ENCODE data around the gene RIMS4.

RIMS4 gene

DNA sequence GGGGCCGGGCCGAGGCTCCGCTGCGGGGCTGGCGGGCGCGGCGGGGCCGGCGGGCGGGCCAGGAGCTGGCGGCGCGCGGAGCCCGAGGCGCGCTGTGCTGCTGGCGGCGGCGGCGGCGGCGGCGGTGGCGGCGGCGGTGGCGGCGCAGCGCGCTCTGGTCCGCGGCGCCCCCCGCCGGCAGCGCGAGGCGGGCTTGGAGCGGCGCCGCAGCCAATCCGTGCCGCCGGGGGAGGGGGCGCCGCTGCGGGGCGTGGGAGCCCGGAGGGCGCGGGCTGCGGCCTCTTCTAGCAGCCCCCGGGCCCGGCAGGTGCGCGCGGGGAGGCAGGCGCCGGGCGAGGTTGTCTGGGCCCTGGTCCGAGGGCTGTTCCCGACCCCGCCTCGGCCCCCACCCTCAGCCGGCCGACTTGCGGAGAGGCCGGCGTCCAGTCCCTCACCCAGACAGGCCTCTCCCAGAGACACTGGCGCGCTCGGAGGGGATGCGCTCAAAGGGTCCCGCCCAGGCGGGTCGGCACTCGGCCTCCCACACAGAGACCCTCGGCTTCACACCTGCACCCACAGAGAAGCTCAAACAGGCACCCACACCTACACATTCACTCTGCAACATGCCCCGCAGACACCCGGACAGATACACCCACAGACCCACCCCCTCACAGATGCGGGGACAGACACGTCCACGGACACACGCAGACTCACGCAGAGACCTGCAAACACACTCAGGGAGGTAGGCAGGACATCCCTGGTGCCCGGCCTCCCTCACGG lies at the start of gene RIMS4:
Gene RIMS4, minus strand, starts transcription at position 156 of the 759 bp plus-strand sequence. CDS start 275 bp downstream, outside the sequence.
- Histone ChIP-seq H3K9me3 (ENCODE audit: low read depth, low read length) (no peaks in the 10 kb centered on the region), H3K4me3 (no peak within 1 kb of the TSS)
- DNase-seq (ENCODE audit: low read depth, low spot score) = no peak

DNA sequence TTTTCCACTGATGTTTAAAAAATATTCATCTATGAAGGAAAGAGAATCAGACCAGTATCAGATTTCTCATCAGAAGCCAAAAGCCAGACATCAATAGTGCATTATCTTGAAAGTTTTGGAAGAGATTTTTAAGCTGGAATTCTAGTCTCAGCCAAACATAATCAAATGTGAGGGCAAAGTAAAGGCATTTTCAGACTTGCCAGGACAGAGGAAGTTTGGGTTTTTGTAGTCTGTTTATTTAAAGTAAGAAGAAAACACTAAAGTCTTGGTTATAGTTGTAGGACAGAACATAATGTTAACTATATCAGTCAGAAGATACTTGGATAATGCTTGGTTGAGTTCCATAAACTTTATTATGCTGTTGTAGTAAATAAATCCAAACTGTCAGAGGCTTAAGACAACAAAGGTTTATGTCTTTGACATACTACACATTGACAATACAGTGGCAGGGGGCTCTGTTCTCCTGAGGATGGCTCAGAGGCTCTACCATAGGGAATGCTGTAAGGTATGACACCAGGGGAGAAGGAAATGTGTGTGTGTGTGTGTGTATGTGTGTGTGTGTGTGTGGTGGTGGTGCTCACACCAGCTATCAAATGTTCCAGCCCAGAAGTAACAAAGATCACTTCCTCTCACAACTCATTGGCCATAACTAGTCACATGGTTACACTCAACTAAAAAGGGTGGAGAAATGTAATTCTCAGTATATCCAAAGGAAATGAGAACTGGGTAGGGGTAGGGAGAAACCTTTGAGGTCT lies 48.4 kb upstream of the RIMS4 start:
- TF ChIP-seq FOXP2 (optimal IDR thresholded peaks at IDR 0.05; ENCODE audit: control extremely low read depth, extremely low read length, insufficient read depth) = no peak
- TF ChIP-seq POLR2AphosphoS5 (IDR thresholded peaks at IDR 0.05; ENCODE audit: borderline replicate concordance, low read depth, low read length) = no peak
- TF ChIP-seq EZH2 (IDR thresholded peaks at IDR 0.05) = no peak
- Histone ChIP-seq H3K9ac (ENCODE audit: insufficient read length) (no peak overlapping the region), H3K36me3 (ENCODE audit: insufficient read depth, low read length) (no peaks in the 10 kb centered on the region), H3K27ac (no peak overlapping the region), H3K9me3 (ENCODE audit: low read depth, low read length) (no peaks in the 10 kb centered on the region), H3K4me3 (no peak overlapping the region)
- DNase-seq (ENCODE audit: low read depth, low spot score) = no peak

More for the DNA sequence above, at the start of gene RIMS4:
- Histone ChIP-seq H3K27ac (no peak within 1 kb of the TSS), H3K9ac (ENCODE audit: insufficient read length) (no peak within 1 kb of the TSS), H3K36me3 (ENCODE audit: insufficient read depth, low read length) (no peaks in the 10 kb centered on the region)
- TF ChIP-seq EZH2 (IDR thresholded peaks at IDR 0.05) (no peak), FOXP2 (optimal IDR thresholded peaks at IDR 0.05; ENCODE audit: control extremely low read depth, extremely low read length, insufficient read depth) (no peak), POLR2AphosphoS5 (IDR thresholded peaks at IDR 0.05; ENCODE audit: borderline replicate concordance, low read depth, low read length) (no peak)

DNA sequence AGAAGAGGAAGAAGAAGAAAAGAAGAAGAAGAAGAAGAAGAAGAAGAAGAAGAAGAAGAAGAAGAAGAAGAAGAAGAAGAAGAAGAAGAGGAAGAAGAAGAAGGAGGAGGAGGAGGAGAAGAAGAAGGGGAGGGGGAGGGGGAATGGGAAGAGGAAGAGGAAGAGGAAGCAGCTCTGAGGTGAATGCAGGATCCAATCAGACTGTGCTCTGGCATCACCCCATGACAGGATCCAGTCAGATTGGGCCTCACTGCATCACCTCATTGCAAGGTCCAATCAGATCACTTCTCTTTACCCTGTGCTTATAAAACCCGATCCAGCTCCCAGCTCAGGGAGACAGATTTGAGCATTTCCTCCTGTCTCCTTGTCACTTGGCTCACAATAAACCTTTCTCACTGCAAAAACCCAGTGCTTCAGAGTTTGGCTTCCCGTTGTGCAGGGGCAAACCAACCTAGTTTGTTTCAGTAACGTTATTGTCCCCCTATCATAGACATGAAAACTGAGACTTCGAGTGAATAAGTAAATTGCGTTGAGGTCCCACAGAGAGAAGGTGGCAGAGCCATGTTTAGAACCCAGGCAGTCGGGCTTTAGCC lies 46.6 kb upstream of the RIMS4 start:
- TF ChIP-seq EZH2 (IDR thresholded peaks at IDR 0.05) (no peak), POLR2AphosphoS5 (IDR thresholded peaks at IDR 0.05; ENCODE audit: borderline replicate concordance, low read depth, low read length) (no peak), FOXP2 (optimal IDR thresholded peaks at IDR 0.05; ENCODE audit: control extremely low read depth, extremely low read length, insufficient read depth) (no peak)
- no peaks in the 10 kb centered on the region for H3K36me3 ChIP-seq (ENCODE audit: insufficient read depth, low read length)
- no peaks in the 10 kb centered on the region for H3K9me3 ChIP-seq (ENCODE audit: low read depth, low read length)
- H3K4me3 ChIP-seq = no peak overlapping the region
- no peak overlapping the region for H3K9ac ChIP-seq (ENCODE audit: insufficient read length)
- no peak for DNase-seq (ENCODE audit: low read depth, low spot score)
- no peak overlapping the region for H3K27ac ChIP-seq

DNA sequence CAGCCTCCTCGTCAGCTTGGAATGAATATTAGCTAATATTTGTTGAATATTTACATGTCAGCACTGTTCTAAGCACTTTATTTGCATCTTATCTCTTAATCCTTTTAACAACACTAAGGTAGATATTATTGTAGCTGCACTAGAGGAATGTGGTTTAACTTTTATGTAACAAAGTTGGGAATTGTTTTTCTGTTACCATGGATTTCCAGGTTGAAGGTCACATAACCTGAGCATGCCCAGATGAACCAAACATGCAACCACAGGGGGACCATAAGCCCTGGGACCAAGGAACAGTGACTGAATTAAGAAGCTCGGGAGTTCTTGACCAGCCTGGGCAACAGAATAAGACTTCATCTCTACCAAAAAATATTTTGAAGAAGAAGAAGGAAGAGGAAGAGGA lies 46.1 kb upstream of the RIMS4 start:
- H3K27ac ChIP-seq = no peak overlapping the region
- no peaks in the 10 kb centered on the region for H3K36me3 ChIP-seq (ENCODE audit: insufficient read depth, low read length)
- TF ChIP-seq FOXP2 (optimal IDR thresholded peaks at IDR 0.05; ENCODE audit: control extremely low read depth, extremely low read length, insufficient read depth) (no peak), EZH2 (IDR thresholded peaks at IDR 0.05) (no peak), POLR2AphosphoS5 (IDR thresholded peaks at IDR 0.05; ENCODE audit: borderline replicate concordance, low read depth, low read length) (no peak)
- no peak for DNase-seq (ENCODE audit: low read depth, low spot score)
- no peak overlapping the region for H3K4me3 ChIP-seq
- no peaks in the 10 kb centered on the region for H3K9me3 ChIP-seq (ENCODE audit: low read depth, low read length)
- H3K9ac ChIP-seq (ENCODE audit: insufficient read length) = no peak overlapping the region

DNA sequence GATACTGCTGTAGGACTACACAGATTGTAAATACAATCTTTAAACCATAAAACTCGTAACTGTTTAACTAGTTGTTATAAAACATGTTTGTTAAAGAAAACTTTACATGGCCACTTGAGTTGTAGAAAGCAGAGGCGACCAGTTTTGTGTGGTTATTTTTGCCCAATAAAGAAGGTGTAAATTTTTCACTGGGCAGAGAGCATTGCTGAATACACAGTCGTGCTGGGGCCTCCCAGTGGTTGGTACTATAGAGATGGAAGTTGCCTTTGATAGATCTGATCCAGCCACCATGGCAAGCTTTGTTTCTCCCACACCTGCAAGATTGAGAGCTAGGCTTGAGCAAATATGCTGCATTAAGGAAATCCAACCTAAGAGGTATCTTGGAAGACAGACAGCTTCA lies 41.2 kb upstream of the RIMS4 start:
- H3K4me3 ChIP-seq = no peak overlapping the region
- DNase-seq (ENCODE audit: low read depth, low spot score) = no peak
- TF ChIP-seq POLR2AphosphoS5 (IDR thresholded peaks at IDR 0.05; ENCODE audit: borderline replicate concordance, low read depth, low read length) (no peak), EZH2 (IDR thresholded peaks at IDR 0.05) (no peak), FOXP2 (optimal IDR thresholded peaks at IDR 0.05; ENCODE audit: control extremely low read depth, extremely low read length, insufficient read depth) (no peak)
- H3K27ac ChIP-seq = no peak overlapping the region
- no peaks in the 10 kb centered on the region for H3K36me3 ChIP-seq (ENCODE audit: insufficient read depth, low read length)
- no peak overlapping the region for H3K9ac ChIP-seq (ENCODE audit: insufficient read length)
- no peaks in the 10 kb centered on the region for H3K9me3 ChIP-seq (ENCODE audit: low read depth, low read length)

DNA sequence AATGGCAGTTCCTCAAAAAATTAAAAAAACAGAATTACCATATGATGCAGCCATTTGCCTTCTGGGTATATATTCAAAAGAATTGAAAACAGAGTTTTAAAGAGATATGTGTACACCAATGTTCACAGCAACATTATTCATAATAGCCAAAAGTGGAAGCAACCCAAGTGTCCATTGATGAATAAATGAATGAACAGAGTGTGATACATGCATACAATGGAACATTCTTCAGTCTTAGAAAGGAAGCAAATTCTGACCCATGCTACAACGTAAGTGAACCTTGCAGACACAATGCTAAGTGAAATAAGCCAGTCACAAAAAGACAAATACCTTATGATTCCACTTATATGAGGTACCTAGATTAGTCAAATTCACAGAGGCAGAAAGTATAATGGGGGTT lies 40.5 kb upstream of the RIMS4 start:
- DNase-seq (ENCODE audit: low read depth, low spot score) = no peak
- Histone ChIP-seq H3K9ac (ENCODE audit: insufficient read length) (no peak overlapping the region), H3K9me3 (ENCODE audit: low read depth, low read length) (no peaks in the 10 kb centered on the region), H3K27ac (no peak overlapping the region), H3K4me3 (no peak overlapping the region), H3K36me3 (ENCODE audit: insufficient read depth, low read length) (no peaks in the 10 kb centered on the region)
- TF ChIP-seq EZH2 (IDR thresholded peaks at IDR 0.05) = no peak
- no peak for TF ChIP-seq POLR2AphosphoS5 (IDR thresholded peaks at IDR 0.05; ENCODE audit: borderline replicate concordance, low read depth, low read length)
- TF ChIP-seq FOXP2 (optimal IDR thresholded peaks at IDR 0.05; ENCODE audit: control extremely low read depth, extremely low read length, insufficient read depth) = no peak

DNA sequence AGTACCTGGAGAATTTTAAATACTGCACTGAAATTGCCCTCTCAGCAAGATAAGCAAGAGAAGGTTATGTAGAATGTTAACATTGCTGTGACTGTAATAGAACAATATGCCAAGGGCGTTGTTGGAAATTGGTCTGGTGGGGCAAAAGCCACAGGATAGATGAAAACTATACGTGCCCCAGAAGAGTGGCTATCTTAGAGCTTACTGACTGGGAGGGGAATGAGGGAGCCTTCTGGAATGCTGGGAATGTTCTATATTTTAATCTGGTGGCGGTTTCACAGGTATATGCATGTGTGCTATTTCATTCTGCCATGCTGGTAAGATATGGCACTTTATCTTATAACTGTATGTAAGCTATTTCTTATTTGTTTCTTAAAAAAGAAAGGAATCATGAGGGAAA lies 39.9 kb upstream of the RIMS4 start:
- Histone ChIP-seq H3K9ac (ENCODE audit: insufficient read length) (no peak overlapping the region), H3K9me3 (ENCODE audit: low read depth, low read length) (no peaks in the 10 kb centered on the region), H3K4me3 (no peak overlapping the region), H3K27ac (no peak overlapping the region), H3K36me3 (ENCODE audit: insufficient read depth, low read length) (no peaks in the 10 kb centered on the region)
- no peak for DNase-seq (ENCODE audit: low read depth, low spot score)
- TF ChIP-seq EZH2 (IDR thresholded peaks at IDR 0.05) (no peak), POLR2AphosphoS5 (IDR thresholded peaks at IDR 0.05; ENCODE audit: borderline replicate concordance, low read depth, low read length) (no peak), FOXP2 (optimal IDR thresholded peaks at IDR 0.05; ENCODE audit: control extremely low read depth, extremely low read length, insufficient read depth) (no peak)

DNA sequence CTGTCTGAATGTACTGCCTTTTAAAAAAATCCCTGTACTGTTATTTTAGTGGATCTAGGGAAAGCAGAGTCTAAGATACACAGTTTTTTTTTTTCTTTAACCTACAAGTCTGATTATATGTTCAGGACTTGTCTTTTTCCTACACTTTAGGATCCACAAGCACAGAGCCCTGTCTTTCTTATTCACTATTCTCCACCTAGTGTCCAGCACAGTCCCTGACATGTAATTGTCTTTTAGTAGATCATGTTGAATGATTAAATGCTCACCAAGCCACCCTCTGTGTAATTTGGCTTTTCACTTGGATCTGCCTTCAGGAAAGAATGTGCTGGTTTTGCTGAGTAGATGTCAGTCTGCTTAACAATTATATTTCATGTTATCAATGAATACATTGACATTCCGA lies 39.4 kb upstream of the RIMS4 start:
- no peak overlapping the region for H3K27ac ChIP-seq
- no peak overlapping the region for H3K4me3 ChIP-seq
- DNase-seq (ENCODE audit: low read depth, low spot score) = no peak
- no peaks in the 10 kb centered on the region for H3K36me3 ChIP-seq (ENCODE audit: insufficient read depth, low read length)
- TF ChIP-seq POLR2AphosphoS5 (IDR thresholded peaks at IDR 0.05; ENCODE audit: borderline replicate concordance, low read depth, low read length) (no peak), FOXP2 (optimal IDR thresholded peaks at IDR 0.05; ENCODE audit: control extremely low read depth, extremely low read length, insufficient read depth) (no peak), EZH2 (IDR thresholded peaks at IDR 0.05) (no peak)
- H3K9ac ChIP-seq (ENCODE audit: insufficient read length) = no peak overlapping the region
- H3K9me3 ChIP-seq (ENCODE audit: low read depth, low read length) = no peaks in the 10 kb centered on the region
